ENCODE data around the gene LSAMP. TPM values are rescaled to one million over a fixed set of nuclear protein-coding genes. Genes with fewer than 3 reads are reported as not detected.

LSAMP gene
- total RNA-seq, 4 donors from 2014 or later, result 1.3 to 8.3 (median 1.8) TPM

GRCh38 chr3:115833074-115833473 lies 612.2 kb downstream of the LSAMP start:
- no peaks in the 10 kb centered on the region for H3K4me1 ChIP-seq
- H3K27me3 ChIP-seq, result no peaks in the 10 kb centered on the region
- DNase-seq, result no peak
- H3K4me3 ChIP-seq, result no peak overlapping the region
- no peaks in the 10 kb centered on the region for H3K9me3 ChIP-seq
- H3K27ac ChIP-seq, result no peak overlapping the region
- H3K36me3 ChIP-seq, result no peaks in the 10 kb centered on the region
- TF ChIP-seq POLR2A (IDR thresholded peaks at IDR 0.05) (no peak), CTCF (IDR thresholded peaks at IDR 0.05) (no peak)

- H3K4me3 ChIP-seq, result no peak overlapping the region
- no peaks in the 10 kb centered on the region for H3K27me3 ChIP-seq
- H3K9me3 ChIP-seq, result no peaks in the 10 kb centered on the region
- DNase-seq, result no peak
- H3K4me1 ChIP-seq, result no peaks in the 10 kb centered on the region
- H3K27ac ChIP-seq, result no peak overlapping the region
- no peaks in the 10 kb centered on the region for H3K36me3 ChIP-seq
- TF ChIP-seq POLR2A (IDR thresholded peaks at IDR 0.05) (no peak), CTCF (IDR thresholded peaks at IDR 0.05) (no peak)
Observed at GRCh38 chr3:115832265-115832664, 613.0 kb downstream of the LSAMP start.

- TF ChIP-seq POLR2A (IDR thresholded peaks at IDR 0.05) (no peak), CTCF (IDR thresholded peaks at IDR 0.05) (no peak)
- H3K9me3 ChIP-seq, result no peaks in the 10 kb centered on the region
- no peak overlapping the region for H3K4me3 ChIP-seq
- H3K27ac ChIP-seq, result no peak overlapping the region
- H3K36me3 ChIP-seq, result no peaks in the 10 kb centered on the region
- DNase-seq, result no peak
- no peaks in the 10 kb centered on the region for H3K27me3 ChIP-seq
- H3K4me1 ChIP-seq, result no peaks in the 10 kb centered on the region
Observed at GRCh38 chr3:115831864-115832263, 613.4 kb downstream of the LSAMP start.

GRCh38 chr3:115830764-115831395 lies 614.4 kb downstream of the LSAMP start:
- H3K27ac ChIP-seq, result no peak overlapping the region
- H3K36me3 ChIP-seq, result no peaks in the 10 kb centered on the region
- no peak for DNase-seq
- H3K4me3 ChIP-seq, result no peak overlapping the region
- TF ChIP-seq CTCF (IDR thresholded peaks at IDR 0.05) (no peak), POLR2A (IDR thresholded peaks at IDR 0.05) (no peak)
- H3K9me3 ChIP-seq, result no peaks in the 10 kb centered on the region
- H3K27me3 ChIP-seq, result no peaks in the 10 kb centered on the region
- no peaks in the 10 kb centered on the region for H3K4me1 ChIP-seq

GRCh38 chr3:115828401-115828800 lies 616.9 kb downstream of the LSAMP start:
- no peak overlapping the region for H3K27ac ChIP-seq
- no peak overlapping the region for H3K4me3 ChIP-seq
- no peaks in the 10 kb centered on the region for H3K9me3 ChIP-seq
- no peaks in the 10 kb centered on the region for H3K27me3 ChIP-seq
- no peaks in the 10 kb centered on the region for H3K36me3 ChIP-seq
- TF ChIP-seq POLR2A (IDR thresholded peaks at IDR 0.05) (no peak), CTCF (IDR thresholded peaks at IDR 0.05) (no peak)
- no peaks in the 10 kb centered on the region for H3K4me1 ChIP-seq
- no peak for DNase-seq

DNA sequence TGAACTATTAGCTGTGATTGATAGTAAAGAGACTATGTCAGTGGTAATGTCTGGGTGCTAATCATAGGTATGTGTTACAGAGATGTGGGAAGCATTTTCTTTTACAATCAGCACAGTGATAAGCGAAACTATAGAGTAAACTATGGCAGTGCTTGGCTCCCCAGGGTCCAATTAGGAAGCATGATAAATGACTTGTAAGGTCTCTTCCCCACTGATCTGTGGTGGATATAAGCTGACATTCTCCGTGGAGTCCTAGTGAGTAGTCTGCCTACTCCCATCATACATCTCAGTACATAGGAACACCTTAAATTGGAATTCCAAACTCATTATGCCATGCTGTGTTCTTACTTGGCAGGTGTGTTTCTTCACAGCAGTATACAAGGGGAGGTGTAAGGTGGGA lies 617.8 kb downstream of the LSAMP start:
- no peak overlapping the region for H3K4me3 ChIP-seq
- no peak overlapping the region for H3K27ac ChIP-seq
- DNase-seq, result no peak
- no peaks in the 10 kb centered on the region for H3K27me3 ChIP-seq
- no peaks in the 10 kb centered on the region for H3K9me3 ChIP-seq
- no peak for TF ChIP-seq CTCF (IDR thresholded peaks at IDR 0.05)
- no peak for TF ChIP-seq POLR2A (IDR thresholded peaks at IDR 0.05)
- no peaks in the 10 kb centered on the region for H3K4me1 ChIP-seq
- H3K36me3 ChIP-seq, result no peaks in the 10 kb centered on the region
